IMR-90 (cell line): ENCODE results near the gene PCGF3.

Experiments
- BHLHE40 ChIP-seq: fragments of 150-350 bp; IDR thresholded peaks from 2 replicates; pipeline ENCODE4 v1.6.1; 2016; ENCODE audit warnings: mild to moderate bottlenecking, low read depth, low read length
- CEBPB ChIP-seq: IDR thresholded peaks from 2 replicates; pipeline ENCODE4 v1.6.1; 2012; ENCODE audit warnings: low read depth, low read length, improper control_type of control experiment
- CTCF ChIP-seq: conservative IDR thresholded peaks from 2 replicates; pipeline ENCODE4 v1.5.1; 2012; ENCODE audit warnings: mild to moderate bottlenecking, low read depth, low read length, improper control_type of control experiment
- FOS ChIP-seq: fragments of 150-350 bp; IDR thresholded peaks from 2 replicates; pipeline ENCODE4 v1.6.1; 2016; ENCODE audit warnings: low read depth, low read length
- MAFK ChIP-seq: IDR thresholded peaks from 2 replicates; pipeline ENCODE4 v1.6.1; 2012; ENCODE audit warnings: low read depth, low read length, improper control_type of control experiment
- MXI1 ChIP-seq: IDR thresholded peaks from 2 replicates; pipeline ENCODE4 v1.6.1; 2012; ENCODE audit warnings: low read depth, mild to moderate bottlenecking, low read length, moderate library complexity, borderline replicate concordance
- POLR2A ChIP-seq: IDR thresholded peaks from 2 replicates; pipeline ENCODE4 v1.6.1; 2012; ENCODE audit warnings: mild to moderate bottlenecking, low read depth, low read length
- SMC3 ChIP-seq: fragments of 150-350 bp; IDR thresholded peaks from 2 replicates; pipeline ENCODE4 v1.6.1; 2016; ENCODE audit warnings: low read depth, mild to moderate bottlenecking, antibody characterized with exemption, low read length, moderate library complexity

GRCh38 chr4:804804-805203 is 99.2 kb downstream of the PCGF3 start:
- TF ChIP-seq CTCF (no peak), POLR2A (no peak), BHLHE40 (no peak), MXI1 (no peak), CEBPB (no peak), SMC3 (no peak), MAFK (no peak), FOS (no peak)
